OCI-LY1 (cell line): Measurements from ENCODE around the gene SLC9A4.

Source experiments
- H2AFZ ChIP-seq: fragments of 200-600 bp; sonication (generic), shearing (Covaris generic); 2 replicates; pipeline ENCODE4 v1.6.0; 2014; ENCODE audit warnings: antibody characterized with exemption, mild to moderate bottlenecking, low read length
- H3F3A ChIP-seq: fragments of 200-600 bp; sonication (generic), shearing (Covaris generic); 2 replicates; pipeline ENCODE4 v1.6.0; 2014; ENCODE audit warnings: mild to moderate bottlenecking, antibody characterized with exemption, low read length, moderate library complexity; ENCODE audit not compliant: insufficient read depth
- H3K27ac ChIP-seq: fragments of 200-600 bp; sonication (generic); 2 replicates; pipeline ENCODE4 v1.5.1; 2014; ENCODE audit warnings: low read length, mixed run types, mild to moderate bottlenecking, low read depth; ENCODE audit not compliant: poor library complexity, severe bottlenecking
- H3K27me3 ChIP-seq: fragments of 200-600 bp; sonication (generic); 2 replicates; pipeline ENCODE4 v1.6.0; 2014; ENCODE audit warnings: antibody characterized with exemption, mild to moderate bottlenecking, low read length, moderate library complexity; ENCODE audit not compliant: insufficient read depth
- H3K36me3 ChIP-seq: fragments of 200-600 bp; sonication (generic); 2 replicates; pipeline ENCODE4 v1.6.1; 2014; ENCODE audit warnings: mild to moderate bottlenecking, antibody characterized with exemption, low read length, moderate library complexity, mixed read lengths; ENCODE audit not compliant: insufficient read depth
- H3K4me1 ChIP-seq: fragments of 200-600 bp; sonication (generic); 2 replicates; pipeline ENCODE4 v1.5.1; 2014; ENCODE audit warnings: mild to moderate bottlenecking, low read length, moderate library complexity; ENCODE audit not compliant: insufficient read depth, severe bottlenecking
- H3K4me2 ChIP-seq: fragments of 200-600 bp; sonication (generic), shearing (Covaris generic); 2 replicates; pipeline ENCODE4 v1.6.1; 2014; ENCODE audit warnings: low read length
- H3K4me3 ChIP-seq: fragments of 200-600 bp; sonication (generic); 2 replicates; pipeline ENCODE4 v1.5.1; 2014; ENCODE audit warnings: low read length, low read depth, mild to moderate bottlenecking, mixed read lengths; ENCODE audit not compliant: poor library complexity, severe bottlenecking
- H3K79me2 ChIP-seq: fragments of 200-600 bp; shearing (Covaris generic); 2 replicates; pipeline ENCODE4 v1.6.1; 2016; ENCODE audit warnings: mixed run types, low read length, mixed read lengths; ENCODE audit not compliant: insufficient read depth
- H3K9ac ChIP-seq: fragments of 200-600 bp; sonication (generic), shearing (Covaris generic); 2 replicates; pipeline ENCODE4 v1.6.1; 2014; ENCODE audit warnings: mild to moderate bottlenecking, low read length, mixed read lengths
- H3K9me2 ChIP-seq: fragments of 200-600 bp; sonication (generic), shearing (Covaris generic); 2 replicates; pipeline ENCODE4 v1.6.1; 2014; ENCODE audit warnings: low read depth, mild to moderate bottlenecking, low read length, mixed read lengths
- H3K9me3 ChIP-seq: fragments of 200-600 bp; shearing (Covaris generic); 2 replicates; pipeline ENCODE4 v1.6.1; 2014; ENCODE audit warnings: low read length, mixed read lengths
- H4K20me1 ChIP-seq: fragments of 200-600 bp; sonication (generic), shearing (Covaris generic); 2 replicates; pipeline ENCODE4 v1.6.0; 2016; ENCODE audit warnings: mild to moderate bottlenecking, low read length; ENCODE audit not compliant: insufficient read depth
- EZH2 ChIP-seq: fragments of 200-600 bp; sonication (generic), shearing (Covaris generic); IDR thresholded peaks from 2 replicates; pipeline ENCODE4 v1.8.0; 2017; ENCODE audit warnings: borderline replicate concordance, mixed run types, mild to moderate bottlenecking, antibody characterized with exemption, low read length, moderate library complexity, mixed read lengths
- TF ChIP-seq, protein P1 (sequence below): fragments of 200-600 bp; sonication (generic), shearing (Covaris generic); IDR thresholded peaks from 2 replicates; pipeline ENCODE4 v1.5.1; 2017; ENCODE audit warnings: mild to moderate bottlenecking, antibody characterized with exemption, low read length, moderate library complexity, mixed read lengths

SLC9A4 gene

DNA sequence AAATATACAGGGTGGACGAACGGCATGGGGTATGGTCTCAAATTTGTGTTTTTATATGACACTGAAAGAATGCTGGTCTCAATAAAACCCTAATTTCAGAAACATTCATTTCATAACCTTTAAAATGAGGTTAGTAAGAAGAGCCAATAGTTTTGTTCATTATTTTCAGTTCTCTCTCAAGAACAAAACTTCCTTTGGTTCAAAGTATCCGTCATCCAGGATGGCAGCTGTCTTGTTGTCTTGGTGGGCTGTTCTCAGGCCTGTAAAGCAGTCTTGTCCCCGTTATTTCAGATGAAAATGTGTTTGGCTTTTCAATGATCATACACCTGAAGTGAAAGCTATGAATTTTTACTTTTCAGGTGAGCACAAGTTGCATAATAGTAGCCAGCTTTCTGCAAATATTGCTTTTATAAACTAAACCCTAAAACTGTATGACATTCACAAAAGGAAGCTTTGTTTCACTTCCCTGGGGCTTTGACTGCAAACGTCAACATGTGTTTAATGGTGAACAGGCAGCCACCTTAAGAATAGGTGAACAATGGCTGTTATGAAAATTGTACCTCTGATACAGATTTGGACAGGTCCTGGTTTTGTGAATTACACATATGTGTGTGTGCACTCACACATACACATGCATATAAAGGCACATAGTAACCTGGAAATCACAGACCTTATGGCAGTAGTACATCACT, 47.4 kb upstream of the SLC9A4 start:
- Histone ChIP-seq H3K4me2 (no peak overlapping the region), H3K79me2 (no peaks in the 10 kb centered on the region)
- TF ChIP-seq, protein P1, sequence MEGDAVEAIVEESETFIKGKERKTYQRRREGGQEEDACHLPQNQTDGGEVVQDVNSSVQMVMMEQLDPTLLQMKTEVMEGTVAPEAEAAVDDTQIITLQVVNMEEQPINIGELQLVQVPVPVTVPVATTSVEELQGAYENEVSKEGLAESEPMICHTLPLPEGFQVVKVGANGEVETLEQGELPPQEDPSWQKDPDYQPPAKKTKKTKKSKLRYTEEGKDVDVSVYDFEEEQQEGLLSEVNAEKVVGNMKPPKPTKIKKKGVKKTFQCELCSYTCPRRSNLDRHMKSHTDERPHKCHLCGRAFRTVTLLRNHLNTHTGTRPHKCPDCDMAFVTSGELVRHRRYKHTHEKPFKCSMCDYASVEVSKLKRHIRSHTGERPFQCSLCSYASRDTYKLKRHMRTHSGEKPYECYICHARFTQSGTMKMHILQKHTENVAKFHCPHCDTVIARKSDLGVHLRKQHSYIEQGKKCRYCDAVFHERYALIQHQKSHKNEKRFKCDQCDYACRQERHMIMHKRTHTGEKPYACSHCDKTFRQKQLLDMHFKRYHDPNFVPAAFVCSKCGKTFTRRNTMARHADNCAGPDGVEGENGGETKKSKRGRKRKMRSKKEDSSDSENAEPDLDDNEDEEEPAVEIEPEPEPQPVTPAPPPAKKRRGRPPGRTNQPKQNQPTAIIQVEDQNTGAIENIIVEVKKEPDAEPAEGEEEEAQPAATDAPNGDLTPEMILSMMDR = no peak
- TF ChIP-seq EZH2 = no peak

GRCh38 chr2:102427249-102427648, 45.8 kb upstream of the SLC9A4 start:
- Histone ChIP-seq H3K79me2 (no peaks in the 10 kb centered on the region), H3K27ac (no peak overlapping the region), H3K36me3 (no peaks in the 10 kb centered on the region), H2AFZ (no peak overlapping the region), H3K9ac (no peak overlapping the region), H3K9me2 (no peaks in the 10 kb centered on the region), H3K27me3 (no peaks in the 10 kb centered on the region), H3F3A (no peaks in the 10 kb centered on the region), H3K4me3 (no peak overlapping the region), H3K4me2 (no peak overlapping the region), H4K20me1 (no peaks in the 10 kb centered on the region), H3K9me3 (no peaks in the 10 kb centered on the region), H3K4me1 (no peaks in the 10 kb centered on the region)
- TF ChIP-seq, protein P1 = no peak
- no peak for TF ChIP-seq EZH2

More for the DNA sequence above, 47.4 kb upstream of the SLC9A4 start:
- no peaks in the 10 kb centered on the region for H3K36me3 ChIP-seq
- no peaks in the 10 kb centered on the region for H4K20me1 ChIP-seq
- no peaks in the 10 kb centered on the region for H3K27me3 ChIP-seq
- H3K4me1 ChIP-seq = no peaks in the 10 kb centered on the region
- no peak overlapping the region for H2AFZ ChIP-seq
- H3K4me3 ChIP-seq = no peak overlapping the region
- H3K9me2 ChIP-seq = no peaks in the 10 kb centered on the region
- H3K9ac ChIP-seq = no peak overlapping the region
- H3F3A ChIP-seq = no peaks in the 10 kb centered on the region
- H3K27ac ChIP-seq = no peak overlapping the region
- no peaks in the 10 kb centered on the region for H3K9me3 ChIP-seq

DNA sequence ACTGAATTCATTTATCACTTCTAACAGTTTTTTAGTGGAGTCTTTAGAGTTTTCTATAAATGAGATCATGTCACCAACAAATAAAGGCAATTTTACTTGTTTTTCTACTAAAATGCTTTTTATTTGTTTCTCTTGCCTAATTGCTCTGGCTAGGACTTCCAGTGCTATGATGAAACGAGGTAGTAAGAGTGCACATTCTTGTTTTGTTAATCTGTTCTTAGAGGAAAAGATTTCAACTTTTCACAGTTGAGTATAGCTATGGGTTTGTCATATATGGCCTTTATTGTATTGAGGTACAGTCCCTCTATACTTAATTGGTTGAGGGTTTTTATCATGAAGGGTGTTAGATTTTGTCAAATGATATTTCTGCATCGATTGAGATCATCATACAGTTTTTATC, 44.5 kb upstream of the SLC9A4 start:
- no peaks in the 10 kb centered on the region for H3K27me3 ChIP-seq
- H3K36me3 ChIP-seq = no peaks in the 10 kb centered on the region
- H3K9me2 ChIP-seq = no peaks in the 10 kb centered on the region
- H3K27ac ChIP-seq = no peak overlapping the region
- H3F3A ChIP-seq = no peaks in the 10 kb centered on the region
- H3K79me2 ChIP-seq = no peaks in the 10 kb centered on the region
- H2AFZ ChIP-seq = no peak overlapping the region
- H3K4me3 ChIP-seq = no peak overlapping the region
- H3K4me2 ChIP-seq = no peak overlapping the region
- H3K9ac ChIP-seq = no peak overlapping the region
- H3K9me3 ChIP-seq = no peaks in the 10 kb centered on the region
- no peaks in the 10 kb centered on the region for H3K4me1 ChIP-seq
- TF ChIP-seq EZH2 = no peak
- TF ChIP-seq, protein P1 = no peak
- no peaks in the 10 kb centered on the region for H4K20me1 ChIP-seq
